ENCODE measurements around the gene BIRC2. TPM values are rescaled to one million over a fixed set of nuclear protein-coding genes. Genes with fewer than 3 reads are reported as not detected.

BIRC2 gene
- total and polyA plus RNA-seq, 2 donors (not counting 1 experiment from before 2014, with no cell fraction given), result 45.4 to 59.6 TPM

GRCh38 chr11:102316346-102316904 lies 30.6 kb upstream of the BIRC2 start:
- TF ChIP-seq EZH2 (IDR thresholded peaks at IDR 0.05; ENCODE audit: low read length, missing control alignments) (no peak), CTCF (conservative IDR thresholded peaks at IDR 0.05 in 1 of 2, IDR thresholded peaks at IDR 0.05 in 1 of 2; ENCODE audit: low read depth in 1 of 2, low read length in 2 of 2) (no peak)
- no peak for DNase-seq (ENCODE audit: low read depth in 2 of 2)
- H3K9me3 ChIP-seq (ENCODE audit: control insufficient read depth, insufficient read depth, low read depth, low read length), result no peaks in the 10 kb centered on the region
- no peak overlapping the region for H3K4me3 ChIP-seq (replicated peaks in 1 of 4; ENCODE audit: control extremely low read depth in 1 of 4, insufficient read depth in 1 of 4, low read depth in 3 of 4, low read length in 4 of 4)
- H3K27ac ChIP-seq (ENCODE audit: insufficient read depth, low read length), result no peak overlapping the region
- no peaks in the 10 kb centered on the region for H3K4me1 ChIP-seq (ENCODE audit: control insufficient read depth, extremely low read depth, insufficient read depth, low read length)
- no peak overlapping the region for H2AFZ ChIP-seq (ENCODE audit: low read length)
- no peak overlapping the region for H3K9ac ChIP-seq (ENCODE audit: insufficient read depth, low read length)
- no peaks in the 10 kb centered on the region for H3K27me3 ChIP-seq (ENCODE audit: control insufficient read depth, insufficient read depth, low read length)
- H3K79me2 ChIP-seq (ENCODE audit: control insufficient read depth, insufficient read depth, low read length), result no peaks in the 10 kb centered on the region
- H3K4me2 ChIP-seq (ENCODE audit: extremely low read depth, insufficient read depth, low read length), result no peak overlapping the region
- H4K20me1 ChIP-seq (ENCODE audit: control insufficient read depth, extremely low read depth, insufficient read depth, low read length), result no peaks in the 10 kb centered on the region
- no peaks in the 10 kb centered on the region for H3K36me3 ChIP-seq (ENCODE audit: control insufficient read depth, insufficient read depth, low read length)

GRCh38 chr11:102317099-102317767 lies 29.8 kb upstream of the BIRC2 start, which contains the start of gene BIRC3:
Gene BIRC3 (plus strand): TSS chr11:102317484. CDS start chr11:102324510, 7,026 bp downstream.
- Histone ChIP-seq H3K4me1 (ENCODE audit: control insufficient read depth, extremely low read depth, insufficient read depth, low read length) (peaks cover 1% of the 10 kb centered on the region), H3K4me2 (ENCODE audit: extremely low read depth, insufficient read depth, low read length) (peak within 1 kb of the TSS; percentile 95), H3K4me3 (replicated peaks in 1 of 4; ENCODE audit: control extremely low read depth in 1 of 4, insufficient read depth in 1 of 4, low read depth in 3 of 4, low read length in 4 of 4) (peak within 1 kb of the TSS; percentile 48 to 70 (median 62)), H3K79me2 (ENCODE audit: control insufficient read depth, insufficient read depth, low read length) (no peaks in the 10 kb centered on the region), H3K9me3 (ENCODE audit: control insufficient read depth, insufficient read depth, low read depth, low read length) (no peaks in the 10 kb centered on the region), H4K20me1 (ENCODE audit: control insufficient read depth, extremely low read depth, insufficient read depth, low read length) (no peaks in the 10 kb centered on the region), H2AFZ (ENCODE audit: low read length) (peak within 1 kb of the TSS; percentile 97), H3K36me3 (ENCODE audit: control insufficient read depth, insufficient read depth, low read length) (no peaks in the 10 kb centered on the region), H3K27me3 (ENCODE audit: control insufficient read depth, insufficient read depth, low read length) (no peaks in the 10 kb centered on the region), H3K27ac (ENCODE audit: insufficient read depth, low read length) (peak within 1 kb of the TSS; percentile 46), H3K9ac (ENCODE audit: insufficient read depth, low read length) (peak within 1 kb of the TSS; percentile 33)
- peak; percentile 88 to 93 for DNase-seq (ENCODE audit: low read depth in 2 of 2)
- TF ChIP-seq EZH2 (IDR thresholded peaks at IDR 0.05; ENCODE audit: low read length, missing control alignments), result no peak
- TF ChIP-seq CTCF (conservative IDR thresholded peaks at IDR 0.05 in 1 of 2, IDR thresholded peaks at IDR 0.05 in 1 of 2; ENCODE audit: low read depth in 1 of 2, low read length in 2 of 2), result peak; percentile 23 to 50

- H3K4me1 ChIP-seq (ENCODE audit: control insufficient read depth, extremely low read depth, insufficient read depth, low read length), result peaks cover 5% of the 10 kb centered on the region
- peak overlapping the region; percentile 48 to 70 (median 62) for H3K4me3 ChIP-seq (replicated peaks in 1 of 4; ENCODE audit: control extremely low read depth in 1 of 4, insufficient read depth in 1 of 4, low read depth in 3 of 4, low read length in 4 of 4)
- H3K36me3 ChIP-seq (ENCODE audit: control insufficient read depth, insufficient read depth, low read length), result no peaks in the 10 kb centered on the region
- H4K20me1 ChIP-seq (ENCODE audit: control insufficient read depth, extremely low read depth, insufficient read depth, low read length), result no peaks in the 10 kb centered on the region
- no peak for TF ChIP-seq EZH2 (IDR thresholded peaks at IDR 0.05; ENCODE audit: low read length, missing control alignments)
- no peak for TF ChIP-seq CTCF (conservative IDR thresholded peaks at IDR 0.05 in 1 of 2, IDR thresholded peaks at IDR 0.05 in 1 of 2; ENCODE audit: low read depth in 1 of 2, low read length in 2 of 2)
- H3K79me2 ChIP-seq (ENCODE audit: control insufficient read depth, insufficient read depth, low read length), result no peaks in the 10 kb centered on the region
- no peak for DNase-seq (ENCODE audit: low read depth in 2 of 2)
- H2AFZ ChIP-seq (ENCODE audit: low read length), result peak overlapping the region; percentile 97
- H3K27me3 ChIP-seq (ENCODE audit: control insufficient read depth, insufficient read depth, low read length), result no peaks in the 10 kb centered on the region
- H3K9ac ChIP-seq (ENCODE audit: insufficient read depth, low read length), result peak overlapping the region; percentile 33
- H3K4me2 ChIP-seq (ENCODE audit: extremely low read depth, insufficient read depth, low read length), result peak overlapping the region; percentile 95
- H3K27ac ChIP-seq (ENCODE audit: insufficient read depth, low read length), result peak overlapping the region; percentile 46
- no peaks in the 10 kb centered on the region for H3K9me3 ChIP-seq (ENCODE audit: control insufficient read depth, insufficient read depth, low read depth, low read length)
These were observed 29.3 kb upstream of the BIRC2 start for GRCh38 chr11:102317768-102318103.
